ENCODE measurements around the gene PRTG.

The PRTG gene

GRCh38 chr15:55681631-55682030, 61.3 kb downstream of the PRTG start:
- TF ChIP-seq CTCF (conservative IDR thresholded peaks at IDR 0.05; ENCODE audit: low read length), result no peak
- no peak overlapping the region for H3K4me3 ChIP-seq (ENCODE audit: low read length)

GRCh38 chr15:55676507-55676906, 66.4 kb downstream of the PRTG start:
- DNase-seq (ENCODE audit: low read depth), result no peak
- no peak for TF ChIP-seq CTCF (conservative IDR thresholded peaks at IDR 0.05; ENCODE audit: low read length)
- no peak overlapping the region for H3K4me3 ChIP-seq (ENCODE audit: low read length)

More at GRCh38 chr15:55681631-55682030, 61.3 kb downstream of the PRTG start:
- DNase-seq (ENCODE audit: low read depth), result no peak

GRCh38 chr15:55673287-55673686, 69.7 kb downstream of the PRTG start:
- DNase-seq (ENCODE audit: low read depth), result no peak
- no peak overlapping the region for H3K4me3 ChIP-seq (ENCODE audit: low read length)
- TF ChIP-seq CTCF (conservative IDR thresholded peaks at IDR 0.05; ENCODE audit: low read length), result no peak

DNA sequence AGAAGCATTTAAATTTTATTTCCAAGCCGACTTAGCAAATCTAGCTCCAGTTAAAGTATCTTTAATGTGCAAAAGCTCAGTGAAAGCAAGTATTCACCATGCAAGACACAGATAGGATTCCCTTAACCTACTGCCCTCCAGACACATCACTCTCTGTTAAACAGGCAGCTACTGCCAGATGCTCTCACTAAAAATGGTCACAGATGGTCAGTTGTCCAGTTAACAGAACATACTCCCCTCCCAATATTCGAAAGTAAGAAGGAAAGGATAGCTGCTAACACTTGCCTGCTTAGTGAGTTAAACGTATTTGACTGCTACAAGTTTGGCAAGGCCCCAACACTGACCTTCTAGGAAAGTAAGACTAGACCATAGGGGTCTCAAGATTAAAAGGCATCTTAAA, 73.7 kb downstream of the PRTG start:
- no peak overlapping the region for H3K4me3 ChIP-seq (ENCODE audit: low read length)
- no peak for TF ChIP-seq CTCF (conservative IDR thresholded peaks at IDR 0.05; ENCODE audit: low read length)
- no peak for DNase-seq (ENCODE audit: low read depth)

DNA sequence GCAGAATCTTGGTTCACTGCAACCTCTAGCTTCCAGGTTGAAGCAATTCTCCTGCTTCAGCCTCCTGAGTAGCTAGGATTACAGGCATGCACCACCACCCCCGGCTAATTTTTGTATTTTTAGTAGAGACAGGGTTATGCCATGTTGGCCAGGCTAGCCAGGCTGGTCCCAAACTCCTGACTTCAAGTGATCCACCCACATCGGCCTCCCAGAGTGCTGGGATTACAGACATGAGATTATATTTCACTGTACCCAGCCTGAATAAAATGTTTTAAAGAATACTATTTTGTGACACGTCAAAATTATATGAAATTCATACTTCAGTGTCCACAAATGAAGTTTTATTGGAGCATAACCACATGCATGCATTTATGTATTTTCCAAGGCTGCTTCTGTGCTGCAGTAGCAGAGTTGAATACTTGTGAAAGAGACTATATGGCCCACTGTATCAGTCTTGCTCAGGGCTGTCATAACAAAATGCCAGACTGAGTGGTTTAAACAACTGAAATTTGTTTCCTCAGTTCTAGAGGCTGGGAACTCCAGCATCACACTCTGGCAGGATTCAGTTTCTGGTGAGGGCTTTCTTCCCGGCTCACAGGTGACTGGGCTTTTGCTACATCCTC, 77.2 kb downstream of the PRTG start:
- TF ChIP-seq CTCF (conservative IDR thresholded peaks at IDR 0.05; ENCODE audit: low read length), result no peak
- H3K4me3 ChIP-seq (ENCODE audit: low read length), result no peak overlapping the region
- no peak for DNase-seq (ENCODE audit: low read depth)

DNA sequence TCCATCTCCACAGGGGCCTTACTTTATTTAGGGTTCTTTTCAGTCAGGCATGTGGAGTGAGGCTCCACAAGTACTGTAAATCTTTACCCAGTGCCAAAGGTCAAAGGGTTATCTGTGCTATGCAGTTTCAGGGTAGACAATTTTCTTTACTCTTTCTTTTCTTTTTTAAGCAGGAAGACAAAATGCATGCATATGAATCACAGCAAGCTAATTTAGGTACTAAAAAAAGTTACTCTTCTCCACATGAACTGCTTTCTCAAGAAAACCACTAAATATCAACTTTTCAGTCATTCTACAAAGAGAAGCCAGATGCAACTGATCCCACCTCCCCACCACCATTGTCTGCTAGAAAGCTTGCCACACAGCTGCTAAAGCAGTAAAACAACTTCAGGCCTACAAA, 81.5 kb downstream of the PRTG start:
- TF ChIP-seq CTCF (conservative IDR thresholded peaks at IDR 0.05; ENCODE audit: low read length), result no peak
- peak; percentile 1 for DNase-seq (ENCODE audit: low read depth)
- no peak overlapping the region for H3K4me3 ChIP-seq (ENCODE audit: low read length)

DNA sequence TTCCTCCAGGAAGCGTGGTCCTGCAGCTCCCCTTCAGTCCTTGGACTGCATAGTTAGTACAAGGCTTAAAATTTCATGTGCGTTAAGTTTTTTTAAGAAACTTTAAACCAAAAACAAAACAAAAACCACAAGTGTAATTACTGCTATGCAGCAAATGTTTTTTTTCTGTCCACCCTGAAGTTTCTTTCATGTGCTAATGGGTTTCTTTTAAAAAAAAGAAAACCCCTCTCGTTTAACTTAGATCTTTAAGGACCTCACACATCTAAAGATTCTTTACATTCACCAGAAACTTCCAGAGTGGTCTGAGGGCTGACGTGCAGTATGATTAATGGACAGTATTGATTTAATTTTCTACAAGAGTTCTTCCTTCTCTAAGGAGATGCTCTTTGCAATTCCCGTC, 82.8 kb downstream of the PRTG start:
- TF ChIP-seq CTCF (conservative IDR thresholded peaks at IDR 0.05; ENCODE audit: low read length), result no peak
- no peak for DNase-seq (ENCODE audit: low read depth)
- no peak overlapping the region for H3K4me3 ChIP-seq (ENCODE audit: low read length)

Data from AG10803 (cell line).